ENCODE data around the gene NT5E.

NT5E gene

DNA sequence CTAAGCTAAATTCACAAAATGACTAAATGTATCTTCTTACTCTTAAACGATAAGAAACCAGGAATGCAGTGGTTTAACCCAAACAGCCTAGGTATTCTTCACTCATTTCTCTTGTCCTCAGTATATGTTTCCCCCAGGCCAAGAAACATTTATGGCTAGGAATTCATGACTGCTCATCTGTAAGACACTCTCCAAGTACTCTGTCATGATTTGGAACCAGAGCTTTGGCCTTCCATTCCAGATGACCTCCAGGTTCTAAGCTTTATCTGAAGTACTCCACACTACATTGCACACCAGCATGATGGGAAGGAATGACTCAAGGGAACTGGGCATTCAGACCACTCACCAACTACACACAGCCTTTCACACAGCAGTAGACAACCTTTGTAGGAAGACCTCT, 29.3 kb downstream of the NT5E start:
- no peak for TF ChIP-seq KLF1 (tag by site-specific recombination; IDR thresholded peaks at IDR 0.05)
- no peak for TF ChIP-seq ZNF23 (tag by site-specific recombination; IDR thresholded peaks at IDR 0.05; ENCODE audit: borderline replicate concordance)
- TF ChIP-seq, protein P1, sequence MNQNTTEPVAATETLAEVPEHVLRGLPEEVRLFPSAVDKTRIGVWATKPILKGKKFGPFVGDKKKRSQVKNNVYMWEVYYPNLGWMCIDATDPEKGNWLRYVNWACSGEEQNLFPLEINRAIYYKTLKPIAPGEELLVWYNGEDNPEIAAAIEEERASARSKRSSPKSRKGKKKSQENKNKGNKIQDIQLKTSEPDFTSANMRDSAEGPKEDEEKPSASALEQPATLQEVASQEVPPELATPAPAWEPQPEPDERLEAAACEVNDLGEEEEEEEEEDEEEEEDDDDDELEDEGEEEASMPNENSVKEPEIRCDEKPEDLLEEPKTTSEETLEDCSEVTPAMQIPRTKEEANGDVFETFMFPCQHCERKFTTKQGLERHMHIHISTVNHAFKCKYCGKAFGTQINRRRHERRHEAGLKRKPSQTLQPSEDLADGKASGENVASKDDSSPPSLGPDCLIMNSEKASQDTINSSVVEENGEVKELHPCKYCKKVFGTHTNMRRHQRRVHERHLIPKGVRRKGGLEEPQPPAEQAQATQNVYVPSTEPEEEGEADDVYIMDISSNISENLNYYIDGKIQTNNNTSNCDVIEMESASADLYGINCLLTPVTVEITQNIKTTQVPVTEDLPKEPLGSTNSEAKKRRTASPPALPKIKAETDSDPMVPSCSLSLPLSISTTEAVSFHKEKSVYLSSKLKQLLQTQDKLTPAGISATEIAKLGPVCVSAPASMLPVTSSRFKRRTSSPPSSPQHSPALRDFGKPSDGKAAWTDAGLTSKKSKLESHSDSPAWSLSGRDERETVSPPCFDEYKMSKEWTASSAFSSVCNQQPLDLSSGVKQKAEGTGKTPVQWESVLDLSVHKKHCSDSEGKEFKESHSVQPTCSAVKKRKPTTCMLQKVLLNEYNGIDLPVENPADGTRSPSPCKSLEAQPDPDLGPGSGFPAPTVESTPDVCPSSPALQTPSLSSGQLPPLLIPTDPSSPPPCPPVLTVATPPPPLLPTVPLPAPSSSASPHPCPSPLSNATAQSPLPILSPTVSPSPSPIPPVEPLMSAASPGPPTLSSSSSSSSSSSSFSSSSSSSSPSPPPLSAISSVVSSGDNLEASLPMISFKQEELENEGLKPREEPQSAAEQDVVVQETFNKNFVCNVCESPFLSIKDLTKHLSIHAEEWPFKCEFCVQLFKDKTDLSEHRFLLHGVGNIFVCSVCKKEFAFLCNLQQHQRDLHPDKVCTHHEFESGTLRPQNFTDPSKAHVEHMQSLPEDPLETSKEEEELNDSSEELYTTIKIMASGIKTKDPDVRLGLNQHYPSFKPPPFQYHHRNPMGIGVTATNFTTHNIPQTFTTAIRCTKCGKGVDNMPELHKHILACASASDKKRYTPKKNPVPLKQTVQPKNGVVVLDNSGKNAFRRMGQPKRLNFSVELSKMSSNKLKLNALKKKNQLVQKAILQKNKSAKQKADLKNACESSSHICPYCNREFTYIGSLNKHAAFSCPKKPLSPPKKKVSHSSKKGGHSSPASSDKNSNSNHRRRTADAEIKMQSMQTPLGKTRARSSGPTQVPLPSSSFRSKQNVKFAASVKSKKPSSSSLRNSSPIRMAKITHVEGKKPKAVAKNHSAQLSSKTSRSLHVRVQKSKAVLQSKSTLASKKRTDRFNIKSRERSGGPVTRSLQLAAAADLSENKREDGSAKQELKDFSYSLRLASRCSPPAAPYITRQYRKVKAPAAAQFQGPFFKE (tag by site-specific recombination; IDR thresholded peaks at IDR 0.05; ENCODE audit: borderline replicate concordance), result no peak
- TF ChIP-seq ZNF514 (tag by site-specific recombination; IDR thresholded peaks at IDR 0.05), result no peak
- TF ChIP-seq ZNF558 (tag by site-specific recombination; IDR thresholded peaks at IDR 0.05), result no peak
- TF ChIP-seq ZNF10 (tag by site-specific recombination; IDR thresholded peaks at IDR 0.05), result no peak
- TF ChIP-seq, protein P2, sequence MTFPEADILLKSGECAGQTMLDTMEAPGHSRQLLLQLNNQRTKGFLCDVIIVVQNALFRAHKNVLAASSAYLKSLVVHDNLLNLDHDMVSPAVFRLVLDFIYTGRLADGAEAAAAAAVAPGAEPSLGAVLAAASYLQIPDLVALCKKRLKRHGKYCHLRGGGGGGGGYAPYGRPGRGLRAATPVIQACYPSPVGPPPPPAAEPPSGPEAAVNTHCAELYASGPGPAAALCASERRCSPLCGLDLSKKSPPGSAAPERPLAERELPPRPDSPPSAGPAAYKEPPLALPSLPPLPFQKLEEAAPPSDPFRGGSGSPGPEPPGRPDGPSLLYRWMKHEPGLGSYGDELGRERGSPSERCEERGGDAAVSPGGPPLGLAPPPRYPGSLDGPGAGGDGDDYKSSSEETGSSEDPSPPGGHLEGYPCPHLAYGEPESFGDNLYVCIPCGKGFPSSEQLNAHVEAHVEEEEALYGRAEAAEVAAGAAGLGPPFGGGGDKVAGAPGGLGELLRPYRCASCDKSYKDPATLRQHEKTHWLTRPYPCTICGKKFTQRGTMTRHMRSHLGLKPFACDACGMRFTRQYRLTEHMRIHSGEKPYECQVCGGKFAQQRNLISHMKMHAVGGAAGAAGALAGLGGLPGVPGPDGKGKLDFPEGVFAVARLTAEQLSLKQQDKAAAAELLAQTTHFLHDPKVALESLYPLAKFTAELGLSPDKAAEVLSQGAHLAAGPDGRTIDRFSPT (tag by site-specific recombination; IDR thresholded peaks at IDR 0.05), result no peak
- no peak for TF ChIP-seq ZNF19 (tag by site-specific recombination; IDR thresholded peaks at IDR 0.05; ENCODE audit: low read depth)
- TF ChIP-seq, protein P3, sequence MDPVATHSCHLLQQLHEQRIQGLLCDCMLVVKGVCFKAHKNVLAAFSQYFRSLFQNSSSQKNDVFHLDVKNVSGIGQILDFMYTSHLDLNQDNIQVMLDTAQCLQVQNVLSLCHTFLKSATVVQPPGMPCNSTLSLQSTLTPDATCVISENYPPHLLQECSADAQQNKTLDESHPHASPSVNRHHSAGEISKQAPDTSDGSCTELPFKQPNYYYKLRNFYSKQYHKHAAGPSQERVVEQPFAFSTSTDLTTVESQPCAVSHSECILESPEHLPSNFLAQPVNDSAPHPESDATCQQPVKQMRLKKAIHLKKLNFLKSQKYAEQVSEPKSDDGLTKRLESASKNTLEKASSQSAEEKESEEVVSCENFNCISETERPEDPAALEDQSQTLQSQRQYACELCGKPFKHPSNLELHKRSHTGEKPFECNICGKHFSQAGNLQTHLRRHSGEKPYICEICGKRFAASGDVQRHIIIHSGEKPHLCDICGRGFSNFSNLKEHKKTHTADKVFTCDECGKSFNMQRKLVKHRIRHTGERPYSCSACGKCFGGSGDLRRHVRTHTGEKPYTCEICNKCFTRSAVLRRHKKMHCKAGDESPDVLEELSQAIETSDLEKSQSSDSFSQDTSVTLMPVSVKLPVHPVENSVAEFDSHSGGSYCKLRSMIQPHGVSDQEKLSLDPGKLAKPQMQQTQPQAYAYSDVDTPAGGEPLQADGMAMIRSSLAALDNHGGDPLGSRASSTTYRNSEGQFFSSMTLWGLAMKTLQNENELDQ (tag by site-specific recombination; IDR thresholded peaks at IDR 0.05; ENCODE audit: low read depth), result no peak
- no peak for TF ChIP-seq ZNF266 (tag by site-specific recombination; IDR thresholded peaks at IDR 0.05; ENCODE audit: low read depth)
- no peak for TF ChIP-seq ZBTB8A (tag by site-specific recombination; IDR thresholded peaks at IDR 0.05)
- TF ChIP-seq ZNF501 (tag by site-specific recombination; IDR thresholded peaks at IDR 0.05), result no peak
- TF ChIP-seq ZNF768 (tag by site-specific recombination; IDR thresholded peaks at IDR 0.05), result no peak
- TF ChIP-seq ZNF600 (tag by site-specific recombination; IDR thresholded peaks at IDR 0.05), result no peak
- TF ChIP-seq ZNF302 (tag by site-specific recombination; IDR thresholded peaks at IDR 0.05; ENCODE audit: low read depth), result no peak
- no peak for TF ChIP-seq ZNF610 (tag by site-specific recombination; IDR thresholded peaks at IDR 0.05; ENCODE audit: borderline replicate concordance)
- no peak for TF ChIP-seq ZFP41 (tag by site-specific recombination; IDR thresholded peaks at IDR 0.05; ENCODE audit: borderline replicate concordance)
- TF ChIP-seq ZNF76 (tag by site-specific recombination; IDR thresholded peaks at IDR 0.05; ENCODE audit: borderline replicate concordance, low read depth), result no peak
- ChIA-PET CTCF (interaction anchor here (0.7 to 10.0 kb wide), 5 partner anchors 11 to 965 kb away, joined by 3 to 179 read pairs (median 11); no protein-coding TSS in a partner anchor), POLR2A (interaction anchor here (0.9 to 1.5 kb wide), 2 partner anchors 17 to 199 kb away, joined by 3 read pairs; no protein-coding TSS in a partner anchor)
- H3K36me3 ChIP-seq (ENCODE audit: control insufficient read depth in 2 of 2, insufficient read depth in 1 of 2, low read length in 2 of 2), result no peaks in the 10 kb centered on the region
- H3K4me1 ChIP-seq (ENCODE audit: control insufficient read depth, insufficient read depth, low read length), result no peaks in the 10 kb centered on the region
- no peak overlapping the region for H3K4me3 ChIP-seq (ENCODE audit: low read depth, low read length)
- H3K27ac ChIP-seq (ENCODE audit: extremely low read depth, low read depth, low read length), result no peak overlapping the region
- H3K9me3 ChIP-seq (ENCODE audit: control insufficient read depth, insufficient read depth, low read depth, low read length), result no peaks in the 10 kb centered on the region
